GM10248 (cell line): ENCODE data around the gene GPC4.

ENCODE experiments used
- CTCF ChIA-PET: fragments of 300-600 bp; sonication (Branson Sonifier 250); formaldehyde crosslinking; extraction: SDS; loops from one replicate; lab custom pipeline; 2021; ENCODE audit warnings: antibody characterized with exemption; lab: Yijun Ruan, JAX
- POLR2A ChIA-PET: fragments of 350-650 bp; sonication (Branson Sonifier 250); formaldehyde crosslinking; extraction: SDS; loops from one replicate; lab custom pipeline; 2020; ENCODE audit warnings: antibody characterized with exemption; lab: Yijun Ruan, JAX
- DNase-seq: peaks from one replicate; pipeline ENCODE4 v3.0.0; 2012; ENCODE audit errors: extremely low spot score
- TF ChIP-seq, protein P1 (sequence below): IDR thresholded peaks from 2 replicates; pipeline ENCODE4 v1.5.1; 2012; ENCODE audit warnings: mild to moderate bottlenecking, low read depth; ENCODE audit errors: extremely low read depth, missing control alignments, control extremely low read depth

The GPC4 gene

DNA sequence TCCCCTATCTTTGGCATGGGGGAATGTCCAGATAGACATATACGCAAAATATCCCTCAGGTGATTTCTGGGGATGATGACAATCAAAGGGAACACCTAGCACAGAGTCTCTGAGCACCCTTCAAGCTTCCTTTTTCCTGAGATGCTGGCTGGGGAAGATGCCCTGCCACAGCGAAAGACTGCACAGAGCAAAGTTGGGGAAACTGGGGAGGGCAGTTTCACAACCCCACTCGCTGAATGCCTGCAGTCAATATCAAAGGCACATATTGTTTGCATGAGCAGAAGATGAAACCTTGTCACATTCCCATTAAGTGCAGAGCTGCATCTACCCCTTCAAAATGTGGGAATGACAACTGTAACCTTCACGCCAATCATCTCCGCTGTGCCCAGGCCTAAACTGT lies 2.6 kb downstream of the GPC4 start:
- no peak for DNase-seq
- ChIA-PET CTCF (no interaction called here), POLR2A (no interaction called here)
- TF ChIP-seq, protein P1, sequence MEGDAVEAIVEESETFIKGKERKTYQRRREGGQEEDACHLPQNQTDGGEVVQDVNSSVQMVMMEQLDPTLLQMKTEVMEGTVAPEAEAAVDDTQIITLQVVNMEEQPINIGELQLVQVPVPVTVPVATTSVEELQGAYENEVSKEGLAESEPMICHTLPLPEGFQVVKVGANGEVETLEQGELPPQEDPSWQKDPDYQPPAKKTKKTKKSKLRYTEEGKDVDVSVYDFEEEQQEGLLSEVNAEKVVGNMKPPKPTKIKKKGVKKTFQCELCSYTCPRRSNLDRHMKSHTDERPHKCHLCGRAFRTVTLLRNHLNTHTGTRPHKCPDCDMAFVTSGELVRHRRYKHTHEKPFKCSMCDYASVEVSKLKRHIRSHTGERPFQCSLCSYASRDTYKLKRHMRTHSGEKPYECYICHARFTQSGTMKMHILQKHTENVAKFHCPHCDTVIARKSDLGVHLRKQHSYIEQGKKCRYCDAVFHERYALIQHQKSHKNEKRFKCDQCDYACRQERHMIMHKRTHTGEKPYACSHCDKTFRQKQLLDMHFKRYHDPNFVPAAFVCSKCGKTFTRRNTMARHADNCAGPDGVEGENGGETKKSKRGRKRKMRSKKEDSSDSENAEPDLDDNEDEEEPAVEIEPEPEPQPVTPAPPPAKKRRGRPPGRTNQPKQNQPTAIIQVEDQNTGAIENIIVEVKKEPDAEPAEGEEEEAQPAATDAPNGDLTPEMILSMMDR: no peak

- CTCF ChIA-PET: no interaction called here
- POLR2A ChIA-PET: no interaction called here
- TF ChIP-seq, protein P1: no peak
- DNase-seq: no peak
These were observed 3.0 kb downstream of the GPC4 start for GRCh38 chrX:133412246-133412645.

- ChIA-PET CTCF (no interaction called here), POLR2A (no interaction called here)
- TF ChIP-seq, protein P1: no peak
- DNase-seq: no peak
These were observed 4.7 kb downstream of the GPC4 start for GRCh38 chrX:133410550-133410949.

DNA sequence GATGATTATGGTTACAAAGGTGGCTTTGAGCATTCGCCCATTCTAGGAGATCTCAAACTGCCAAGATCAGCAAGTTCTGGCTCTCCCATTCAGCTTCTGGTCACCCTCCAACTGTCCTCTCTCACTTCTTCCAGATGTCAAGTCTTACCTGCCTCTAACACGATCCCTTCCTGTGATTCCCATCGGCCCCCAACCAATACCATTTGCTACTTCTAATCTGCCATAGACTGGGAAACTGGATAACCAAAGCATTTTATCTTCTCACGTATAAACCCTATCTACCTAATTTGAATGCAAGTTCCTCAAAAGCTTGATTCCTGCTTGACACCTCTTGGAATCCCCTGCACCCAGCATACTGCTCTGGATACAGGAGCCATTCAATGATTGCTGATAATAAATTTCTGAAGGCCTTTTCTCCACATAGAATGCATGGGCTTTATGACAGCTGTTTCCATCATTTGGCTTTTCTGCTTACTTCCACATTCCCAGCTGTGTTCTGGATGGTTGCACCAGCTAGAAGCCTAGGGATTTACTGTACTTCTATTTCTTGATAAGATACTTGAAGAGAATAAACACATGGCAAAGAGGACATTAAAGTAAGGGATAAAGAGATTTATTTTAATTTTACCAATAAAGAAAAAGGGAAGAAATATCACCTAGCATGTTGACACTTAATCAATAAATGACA lies 9.6 kb downstream of the GPC4 start:
- POLR2A ChIA-PET: no interaction called here
- no peak for DNase-seq
- TF ChIP-seq, protein P1: no peak
- CTCF ChIA-PET: no interaction called here

- ChIA-PET POLR2A (no interaction called here), CTCF (interaction anchor here (1.2 kb wide), 1 partner anchor 23 kb away, joined by 3 read pairs; no protein-coding TSS in a partner anchor)
- TF ChIP-seq, protein P1: no peak
- DNase-seq: no peak
These were observed 11.3 kb downstream of the GPC4 start for GRCh38 chrX:133403984-133404383.

DNA sequence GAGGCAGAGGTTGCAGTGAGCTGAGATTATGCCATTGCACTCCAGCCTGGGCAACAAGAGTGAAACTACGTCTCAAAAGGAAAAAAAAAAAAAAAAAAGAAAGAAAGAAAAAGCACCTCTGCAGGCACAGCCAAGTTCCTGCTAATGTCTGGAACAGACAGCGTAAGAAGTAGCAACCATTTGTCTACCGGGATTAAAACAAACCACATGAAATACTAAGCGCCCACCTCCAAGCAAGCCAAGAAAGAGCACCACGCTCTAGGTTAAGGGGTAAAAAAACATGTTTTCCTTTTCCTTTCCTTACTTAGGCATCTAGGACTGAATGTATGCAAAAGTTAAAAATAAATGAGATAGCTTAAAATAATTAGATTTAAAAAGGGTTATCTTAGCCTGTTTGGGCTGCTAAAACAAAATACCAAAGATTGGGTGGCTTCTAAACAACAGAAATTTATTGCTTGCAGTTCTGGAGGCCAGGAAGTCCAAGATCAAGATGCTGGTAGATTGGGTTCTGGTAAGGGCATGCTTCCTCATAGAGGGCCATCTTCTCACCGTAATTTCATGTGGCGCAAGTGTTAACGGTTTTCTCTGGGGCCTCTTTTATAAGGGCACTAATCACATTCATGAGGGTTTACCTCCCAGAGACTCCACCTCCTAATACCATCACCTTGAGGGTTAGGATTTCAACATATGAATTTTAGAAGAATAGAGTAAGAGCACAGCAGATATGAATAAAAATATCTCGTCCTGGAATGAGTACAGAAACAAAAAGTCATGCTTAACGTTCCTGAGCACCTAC lies 12.3 kb downstream of the GPC4 start:
- TF ChIP-seq, protein P1: no peak
- no peak for DNase-seq
- ChIA-PET CTCF (no interaction called here), POLR2A (no interaction called here)
